D721Med (cell line): ENCODE data around the gene PDE7B.

Experiments
- DNase-seq: peaks from one replicate; pipeline ENCODE4 v3.0.0; 2011; ENCODE audit warnings: low spot score; ENCODE audit not compliant: insufficient read length
- FAIRE-seq: peaks from 2 replicates; lab custom pipeline; 2011; peaks lifted over from hg19 to GRCh38; lab: Jason Lieb, UNC
- TF ChIP-seq, protein P1 (sequence below): IDR thresholded peaks from 2 replicates; pipeline ENCODE4 v1.5.1; 2012; ENCODE audit warnings: mild to moderate bottlenecking, control low read depth; ENCODE audit not compliant: insufficient read depth; ENCODE audit errors: missing control alignments

Gene PDE7B

DNA sequence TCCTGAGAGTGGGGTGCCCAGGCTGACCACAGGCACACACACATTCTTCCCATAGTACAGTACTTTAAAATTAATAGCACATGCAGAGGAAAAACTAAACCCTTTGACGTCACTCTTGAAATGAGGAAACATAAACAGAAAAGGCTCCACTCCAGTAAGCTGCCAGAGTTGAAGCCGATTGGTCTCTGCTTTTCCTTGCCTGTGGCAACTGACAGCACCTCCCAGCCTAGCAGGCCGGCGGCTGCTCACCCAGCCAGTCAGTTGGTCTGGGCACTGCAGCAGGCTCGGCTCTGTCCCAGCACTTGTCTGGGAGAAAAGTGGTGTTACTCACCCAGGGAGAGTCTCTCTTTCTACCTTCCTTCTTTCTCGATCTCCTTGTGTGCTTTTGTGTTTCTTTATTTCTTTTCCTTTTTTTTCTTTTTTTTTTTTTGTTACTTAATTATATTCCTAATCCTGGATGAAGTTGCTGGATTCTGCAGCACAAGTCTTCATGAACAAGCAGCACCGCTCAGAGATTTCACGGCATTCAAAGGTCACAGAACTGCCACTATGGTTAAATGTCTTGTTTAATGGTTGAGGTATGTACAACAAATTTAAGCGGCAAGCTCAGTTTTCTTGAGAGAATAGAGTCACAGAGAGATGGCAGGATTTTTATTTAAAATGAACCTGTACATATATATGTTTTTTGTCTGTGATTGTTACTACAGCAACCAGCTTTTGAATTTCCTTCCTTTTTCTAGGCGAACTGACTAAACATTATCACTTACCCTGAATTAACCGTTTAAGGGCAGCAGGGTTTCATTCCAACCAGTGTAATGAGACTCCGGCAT is at the start of gene PDE7B:
Gene PDE7B, plus strand, starts transcription at position 260 of the 830 bp plus-strand sequence.
- FAIRE-seq (no peak), DNase-seq (no peak)
- TF ChIP-seq, protein P1, sequence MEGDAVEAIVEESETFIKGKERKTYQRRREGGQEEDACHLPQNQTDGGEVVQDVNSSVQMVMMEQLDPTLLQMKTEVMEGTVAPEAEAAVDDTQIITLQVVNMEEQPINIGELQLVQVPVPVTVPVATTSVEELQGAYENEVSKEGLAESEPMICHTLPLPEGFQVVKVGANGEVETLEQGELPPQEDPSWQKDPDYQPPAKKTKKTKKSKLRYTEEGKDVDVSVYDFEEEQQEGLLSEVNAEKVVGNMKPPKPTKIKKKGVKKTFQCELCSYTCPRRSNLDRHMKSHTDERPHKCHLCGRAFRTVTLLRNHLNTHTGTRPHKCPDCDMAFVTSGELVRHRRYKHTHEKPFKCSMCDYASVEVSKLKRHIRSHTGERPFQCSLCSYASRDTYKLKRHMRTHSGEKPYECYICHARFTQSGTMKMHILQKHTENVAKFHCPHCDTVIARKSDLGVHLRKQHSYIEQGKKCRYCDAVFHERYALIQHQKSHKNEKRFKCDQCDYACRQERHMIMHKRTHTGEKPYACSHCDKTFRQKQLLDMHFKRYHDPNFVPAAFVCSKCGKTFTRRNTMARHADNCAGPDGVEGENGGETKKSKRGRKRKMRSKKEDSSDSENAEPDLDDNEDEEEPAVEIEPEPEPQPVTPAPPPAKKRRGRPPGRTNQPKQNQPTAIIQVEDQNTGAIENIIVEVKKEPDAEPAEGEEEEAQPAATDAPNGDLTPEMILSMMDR, result no peak

DNA sequence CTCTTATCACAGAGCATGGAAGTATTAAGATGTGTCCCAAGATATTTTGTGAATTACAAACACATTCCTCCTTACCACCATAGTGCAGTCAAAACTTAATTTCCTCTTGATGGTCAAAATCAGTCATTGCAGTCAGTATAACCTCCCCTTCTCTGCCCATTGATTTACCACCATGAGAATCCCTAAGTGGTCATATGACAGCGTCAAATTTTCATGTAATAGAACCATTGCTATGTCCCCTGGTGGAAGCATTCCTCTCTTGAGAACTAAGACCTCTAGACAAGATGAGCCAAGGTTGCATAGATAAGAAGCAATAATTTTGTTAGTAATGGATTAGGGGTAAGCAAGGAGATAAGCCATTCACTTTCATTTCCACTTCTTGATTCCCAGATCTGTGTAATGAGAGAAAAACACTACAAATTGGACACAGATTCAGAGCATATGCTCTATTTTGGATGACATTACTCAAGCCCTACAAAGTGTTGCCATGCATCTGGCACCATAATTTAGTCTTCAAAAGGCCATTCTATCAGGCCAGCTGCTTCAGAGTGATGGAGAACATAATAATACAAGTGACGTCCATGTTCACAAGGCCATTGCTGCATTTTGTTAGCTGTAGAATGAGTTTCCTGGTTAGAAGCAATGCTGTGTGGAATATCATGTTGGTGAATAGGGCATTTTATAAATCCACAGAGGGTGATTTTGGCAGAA is 49.6 kb upstream of the PDE7B start:
- FAIRE-seq, result no peak
- DNase-seq, result no peak
- TF ChIP-seq, protein P1, result no peak

DNA sequence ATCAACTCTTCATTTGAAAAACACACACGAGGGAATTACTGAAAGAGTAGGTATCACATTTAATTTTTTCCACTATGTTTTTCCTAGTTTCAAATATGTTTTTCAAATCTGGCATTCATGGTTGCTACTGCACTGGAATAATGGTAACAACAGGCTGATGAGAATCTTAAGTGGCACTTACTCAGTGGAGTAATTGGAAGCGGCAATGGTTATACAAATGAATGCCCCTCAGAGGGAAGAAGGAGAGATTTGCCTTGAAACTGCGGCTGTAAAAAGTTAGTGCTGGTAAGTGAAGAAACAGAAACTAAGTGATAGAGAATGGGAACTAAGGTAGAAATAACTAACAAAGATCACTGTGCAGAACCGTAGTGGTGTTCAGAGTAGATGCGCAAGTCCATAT is 41.0 kb upstream of the PDE7B start:
- FAIRE-seq, result no peak
- TF ChIP-seq, protein P1, result no peak

DNA sequence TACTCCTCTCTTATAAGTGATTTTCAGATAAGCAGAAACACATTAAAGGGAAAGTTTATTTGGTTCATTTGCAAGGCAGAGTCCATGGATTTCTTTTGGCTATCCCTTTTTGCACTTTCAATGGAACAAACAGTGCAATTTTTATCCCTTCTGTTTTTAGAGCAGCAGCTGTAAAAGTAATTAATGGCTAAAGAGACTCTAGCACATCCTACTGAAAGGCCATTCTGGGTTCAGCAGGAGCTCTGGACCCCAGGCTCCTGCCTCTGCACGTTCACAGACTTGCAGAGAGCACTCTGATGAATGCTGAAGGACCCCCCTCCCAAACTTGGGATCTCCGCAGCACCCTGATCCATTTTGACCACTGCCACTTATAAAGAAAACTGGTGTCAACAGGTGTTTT is 40.3 kb upstream of the PDE7B start:
- TF ChIP-seq, protein P1, result no peak
- no peak for FAIRE-seq
- DNase-seq, result no peak

More for the DNA sequence above, 41.0 kb upstream of the PDE7B start:
- no peak for DNase-seq

DNA sequence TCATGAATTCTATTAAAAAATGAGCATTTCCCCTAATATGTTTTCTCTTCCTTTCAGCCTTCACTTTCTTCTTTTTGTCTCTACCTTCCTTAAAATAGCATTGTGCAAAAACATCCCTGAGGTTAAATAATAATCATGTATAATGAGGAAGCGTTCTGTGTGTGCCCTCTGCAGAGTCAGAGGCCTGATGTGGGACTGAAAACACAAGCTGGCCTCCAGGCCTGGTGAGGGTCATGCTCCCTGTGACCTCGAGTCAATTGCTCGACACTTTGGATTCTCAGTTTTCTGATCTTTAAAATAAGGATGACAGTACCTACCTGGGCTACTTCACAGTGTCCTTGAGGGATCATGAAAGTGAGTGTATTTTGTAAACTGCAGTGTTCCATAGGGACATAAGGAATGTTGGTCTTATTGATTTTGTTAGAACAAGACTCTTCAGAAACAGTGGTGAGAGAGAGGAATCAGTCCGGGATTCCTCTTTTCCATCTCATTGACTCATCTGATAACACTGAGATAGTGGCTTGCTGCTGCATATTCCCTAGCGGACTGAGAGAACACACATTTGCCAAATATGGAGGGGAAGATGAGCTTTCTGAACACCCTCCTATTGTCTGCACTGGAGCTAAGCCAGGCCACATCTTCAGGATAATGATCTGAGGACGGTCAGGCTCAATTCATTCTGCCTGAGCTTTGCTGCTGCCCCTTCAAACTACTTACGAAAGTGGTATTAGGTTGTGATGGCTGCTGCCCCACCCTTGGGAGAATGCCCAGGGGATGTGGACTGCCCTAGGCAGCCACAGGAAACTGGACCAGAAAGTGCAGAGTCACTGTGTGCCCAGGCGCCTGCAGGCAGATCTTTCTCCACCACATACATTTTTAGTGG is 39.6 kb upstream of the PDE7B start:
- TF ChIP-seq, protein P1, result no peak
- no peak for FAIRE-seq
- no peak for DNase-seq

DNA sequence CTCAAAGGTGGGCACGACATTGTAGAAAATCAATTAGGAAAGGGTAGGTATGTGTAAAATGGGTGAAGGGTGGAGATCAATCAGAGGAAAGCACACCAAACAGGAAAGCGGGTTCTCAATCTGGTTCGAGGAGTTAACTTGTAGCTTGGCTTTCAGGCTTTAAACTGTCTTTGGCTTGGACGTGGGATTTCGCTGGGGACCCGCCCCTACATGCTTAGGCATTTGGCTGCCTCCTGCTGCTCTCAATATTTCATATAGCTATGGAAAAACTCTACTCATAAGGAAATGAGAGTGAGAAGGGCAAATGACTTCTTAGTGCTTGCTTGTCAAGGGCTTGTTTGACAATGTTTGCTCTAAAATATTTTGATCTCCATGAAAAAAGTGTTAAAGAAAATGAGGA is 38.1 kb upstream of the PDE7B start:
- DNase-seq (no peak), FAIRE-seq (no peak)
- TF ChIP-seq, protein P1, result no peak
